HUDEP-2 (cell line): ENCODE data around the gene GRIN1.

Experiments used
- DNase-seq, 76 experiments: peaks; one replicate each; lab custom pipeline; 2025; ENCODE audit not compliant: unreplicated experiment in 76 of 76; lab: John Stamatoyannopoulos, UW

The GRIN1 gene

DNA sequence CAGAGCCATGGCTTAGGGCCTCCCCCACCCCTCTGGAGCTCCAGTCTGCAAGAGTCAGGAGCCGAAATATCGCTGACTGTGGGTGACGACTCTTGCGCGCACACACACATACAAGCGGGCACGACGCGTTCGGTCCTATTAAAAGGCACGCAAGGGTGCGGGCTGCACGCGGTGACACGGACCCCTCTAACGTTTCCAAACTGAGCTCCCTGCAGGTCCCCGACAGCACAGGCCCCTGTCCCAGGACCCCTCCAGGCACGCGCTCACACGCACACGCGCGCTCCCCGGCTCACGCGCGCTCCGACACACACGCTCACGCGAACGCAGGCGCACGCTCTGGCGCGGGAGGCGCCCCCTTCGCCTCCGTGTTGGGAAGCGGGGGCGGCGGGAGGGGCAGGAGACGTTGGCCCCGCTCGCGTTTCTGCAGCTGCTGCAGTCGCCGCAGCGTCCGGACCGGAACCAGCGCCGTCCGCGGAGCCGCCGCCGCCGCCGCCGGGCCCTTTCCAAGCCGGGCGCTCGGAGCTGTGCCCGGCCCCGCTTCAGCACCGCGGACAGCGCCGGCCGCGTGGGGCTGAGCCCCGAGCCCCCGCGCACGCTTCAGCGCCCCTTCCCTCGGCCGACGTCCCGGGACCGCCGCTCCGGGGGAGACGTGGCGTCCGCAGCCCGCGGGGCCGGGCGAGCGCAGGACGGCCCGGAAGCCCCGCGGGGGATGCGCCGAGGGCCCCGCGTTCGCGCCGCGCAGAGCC, at the start of gene GRIN1:
TSS of gene GRIN1 (plus strand) at position 433 of the 746 bp plus-strand sequence. CDS start 333 bp downstream, outside the sequence.
- DNase-seq = peak in 4 of 76 experiments; percentile 14 to 46 (median 28)

DNA sequence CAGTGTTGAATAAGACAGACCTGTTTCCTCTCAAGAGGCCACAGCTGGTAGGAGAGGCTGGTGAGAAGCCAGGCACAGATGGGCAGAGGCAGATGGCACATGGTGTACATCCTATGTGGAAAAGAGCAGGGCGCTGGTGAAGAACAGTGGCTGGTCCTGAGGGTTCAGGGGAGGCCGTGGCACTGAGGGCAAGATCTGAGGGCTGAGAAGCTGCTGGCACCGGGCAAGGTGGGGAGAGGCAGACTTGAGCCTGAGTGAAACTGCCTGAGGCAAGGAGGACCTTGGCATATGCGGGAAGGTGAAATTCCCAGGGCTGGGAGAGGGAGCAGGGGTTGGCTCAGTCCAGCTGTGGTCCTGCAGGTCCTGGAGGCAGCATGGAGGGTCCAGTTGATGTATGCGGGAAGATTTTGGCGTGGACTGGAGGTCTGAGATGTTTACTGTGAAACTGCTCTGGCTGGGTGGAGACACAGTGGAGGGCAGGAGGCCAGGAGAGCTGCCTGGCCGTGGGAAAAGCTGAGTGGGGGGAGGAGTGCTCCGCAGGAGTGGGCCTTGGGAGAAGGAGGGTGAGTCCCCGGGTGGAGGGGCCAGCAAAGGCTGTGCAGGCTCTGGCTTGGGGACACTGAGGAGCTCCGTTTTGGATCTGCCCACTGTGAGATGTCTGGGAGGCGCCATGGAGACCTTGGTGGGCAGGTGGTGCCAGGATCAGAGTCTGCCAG, 49.6 kb upstream of the GRIN1 start:
- DNase-seq = no peak

DNA sequence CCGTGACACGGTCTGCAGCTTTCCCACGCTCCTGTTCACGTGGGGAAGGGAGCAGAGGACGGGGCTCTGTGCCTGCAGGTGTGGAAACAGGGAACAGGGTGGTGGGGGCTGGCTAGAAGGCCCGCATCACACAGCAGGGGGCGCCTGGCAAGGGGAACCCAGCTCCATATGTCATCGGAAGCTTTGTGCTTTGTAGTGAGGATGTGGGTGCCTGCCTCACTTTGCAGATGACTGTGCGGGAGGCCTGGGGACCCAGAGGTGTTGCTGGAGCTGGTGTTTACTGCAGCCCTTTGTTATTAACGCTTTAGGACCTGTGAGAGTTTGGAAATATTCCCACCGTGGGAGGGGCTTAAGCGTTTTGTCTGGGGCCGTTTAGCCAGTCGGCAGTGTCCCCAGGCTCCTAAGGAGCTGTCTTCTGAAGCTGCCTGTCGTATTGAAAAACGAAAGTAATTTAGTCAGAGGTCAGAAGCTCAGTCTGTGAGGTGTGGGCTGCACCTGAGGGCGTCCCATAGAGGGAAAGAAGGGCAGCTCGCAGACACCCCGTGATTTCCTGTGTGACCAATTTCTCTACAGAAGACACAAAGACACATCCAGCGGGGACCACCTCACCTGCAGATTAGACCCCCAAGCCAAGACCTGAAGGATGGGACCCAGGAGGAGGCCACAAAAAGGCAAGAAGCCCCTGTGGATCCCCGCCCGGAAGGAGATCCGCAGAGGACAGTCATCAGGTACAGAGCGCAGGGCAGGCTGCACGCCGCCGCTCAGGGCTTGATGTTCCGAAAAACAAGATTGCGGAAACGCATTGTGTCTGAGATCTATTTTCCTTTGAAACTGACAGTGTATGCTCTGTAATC, 43.1 kb upstream of the GRIN1 start:
- DNase-seq = no peak

DNA sequence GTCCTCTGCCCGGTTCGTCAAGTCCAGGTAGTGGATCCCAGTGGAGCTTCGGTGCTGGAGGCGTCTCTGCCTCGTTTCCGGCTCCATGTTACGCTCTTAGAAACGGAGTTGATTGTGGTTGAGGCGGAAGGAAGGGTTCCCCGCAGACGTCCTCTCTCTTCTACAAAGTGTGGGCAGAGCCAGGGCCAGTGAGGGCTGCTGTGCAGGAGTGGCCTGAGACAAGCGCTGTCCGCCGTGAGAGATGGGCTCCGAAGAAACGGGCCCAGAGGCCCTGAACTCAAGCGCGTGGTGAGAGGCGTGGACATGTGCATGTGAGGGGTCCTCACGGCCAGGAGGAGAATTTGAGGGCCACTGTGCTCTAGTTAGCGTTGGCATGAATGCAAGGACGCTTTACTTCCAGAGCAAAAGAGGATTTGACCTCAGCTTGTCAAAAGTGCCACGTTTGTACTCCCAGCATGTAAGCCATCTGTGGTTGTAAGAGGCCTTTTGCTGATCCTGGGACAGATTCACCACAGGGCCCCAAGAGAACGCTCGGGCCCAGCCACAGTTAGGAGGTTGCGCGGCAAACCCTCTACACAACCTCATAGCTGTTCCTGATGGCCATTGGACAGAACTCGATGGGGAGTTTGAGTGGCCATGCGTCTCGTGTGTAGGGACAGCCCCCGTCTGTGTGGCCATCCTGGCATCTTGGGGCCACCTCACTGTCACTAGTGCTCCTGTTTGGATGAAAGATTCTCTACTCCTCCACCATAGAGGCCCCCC, 42.0 kb upstream of the GRIN1 start:
- DNase-seq = no peak

DNA sequence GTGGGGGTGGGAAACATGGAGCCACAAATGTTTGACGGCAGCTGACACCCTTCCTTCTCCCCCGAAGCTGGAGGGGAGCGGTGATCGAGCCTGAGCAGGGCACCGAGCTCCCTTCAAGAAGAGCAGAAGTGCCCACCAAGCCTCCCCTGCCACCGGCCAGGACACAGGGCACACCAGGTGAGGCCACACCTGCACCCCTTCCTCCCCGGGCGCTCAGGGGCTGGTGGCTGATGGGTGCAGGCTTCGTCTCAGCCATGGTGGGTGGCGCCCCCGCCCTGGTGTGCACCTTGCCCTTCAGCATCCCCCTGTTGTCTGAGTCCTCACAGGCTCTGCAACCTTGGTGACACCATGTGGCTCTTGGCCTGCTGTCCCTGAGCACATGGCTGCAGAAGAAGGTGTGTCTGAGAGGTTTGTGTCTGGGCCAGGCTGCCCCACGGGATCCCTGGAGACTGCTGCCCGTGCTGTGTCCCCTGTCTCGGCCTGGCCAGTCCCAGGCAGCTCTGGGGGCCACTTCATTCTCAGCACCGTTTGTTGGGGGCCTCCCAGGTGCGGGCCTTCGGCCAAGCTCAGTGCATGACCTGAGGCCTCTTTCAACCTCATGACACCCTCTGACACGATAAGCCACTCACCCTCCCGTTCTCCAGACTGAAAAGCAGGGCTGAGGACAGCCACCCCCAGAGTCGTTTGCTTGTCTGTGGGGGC, 41.0 kb upstream of the GRIN1 start:
- DNase-seq = no peak

DNA sequence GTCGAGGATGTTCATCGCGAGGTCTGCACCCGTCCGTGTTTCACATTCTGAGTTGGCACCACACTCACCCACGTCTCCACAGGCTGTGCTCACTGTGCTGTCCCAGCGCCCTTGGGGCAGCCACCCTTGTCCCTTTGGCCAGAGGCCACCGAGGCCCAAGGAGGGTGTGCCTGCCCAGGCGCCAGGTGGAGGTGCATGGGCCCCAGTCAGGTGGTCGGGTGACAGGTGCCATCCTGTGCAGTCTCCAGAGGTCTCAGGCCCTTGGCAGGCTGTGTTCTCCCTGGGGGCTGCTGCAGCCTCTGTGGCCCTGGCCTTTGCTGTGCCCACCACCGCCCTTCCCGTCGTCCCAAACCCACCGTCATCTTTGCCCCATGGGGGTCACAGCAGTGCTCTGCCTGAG, 39.7 kb upstream of the GRIN1 start:
- DNase-seq = no peak

DNA sequence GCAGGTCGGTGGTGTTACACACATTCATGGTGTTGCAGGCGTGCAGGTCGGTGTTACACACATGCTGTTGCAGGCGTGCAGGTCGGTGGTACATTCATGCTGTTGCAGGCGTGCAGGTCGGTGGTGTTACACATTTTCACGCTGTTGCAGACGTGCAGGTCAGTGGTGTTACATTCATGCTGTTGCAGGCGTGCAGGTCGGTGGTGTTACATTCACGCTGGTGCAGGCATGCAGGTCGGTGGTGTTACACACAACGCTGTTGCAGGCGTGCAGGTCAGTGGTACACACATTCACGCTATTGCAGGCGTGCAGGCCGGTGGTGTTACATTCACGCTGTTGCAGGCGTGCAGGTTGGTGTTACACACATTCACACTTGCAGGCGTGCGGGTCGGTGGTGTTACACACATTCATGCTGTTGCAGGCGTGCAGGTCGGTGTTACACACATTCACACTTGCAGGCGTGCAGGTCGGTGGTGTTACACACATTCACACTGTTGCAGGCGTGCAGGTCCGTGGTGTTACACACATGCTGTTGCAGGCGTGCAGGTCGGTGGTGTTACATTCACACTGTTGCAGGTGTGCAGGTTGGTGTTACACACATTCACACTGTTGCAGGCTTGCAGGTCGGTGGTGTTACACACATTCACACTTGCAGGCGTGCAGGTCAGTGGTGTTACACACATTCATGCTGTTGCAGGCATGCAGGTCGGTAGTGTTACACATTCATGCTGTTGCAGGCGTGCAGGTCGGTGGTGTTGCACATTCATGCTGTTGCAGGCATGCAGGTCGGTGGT, 35.6 kb upstream of the GRIN1 start:
- no peak for DNase-seq

DNA sequence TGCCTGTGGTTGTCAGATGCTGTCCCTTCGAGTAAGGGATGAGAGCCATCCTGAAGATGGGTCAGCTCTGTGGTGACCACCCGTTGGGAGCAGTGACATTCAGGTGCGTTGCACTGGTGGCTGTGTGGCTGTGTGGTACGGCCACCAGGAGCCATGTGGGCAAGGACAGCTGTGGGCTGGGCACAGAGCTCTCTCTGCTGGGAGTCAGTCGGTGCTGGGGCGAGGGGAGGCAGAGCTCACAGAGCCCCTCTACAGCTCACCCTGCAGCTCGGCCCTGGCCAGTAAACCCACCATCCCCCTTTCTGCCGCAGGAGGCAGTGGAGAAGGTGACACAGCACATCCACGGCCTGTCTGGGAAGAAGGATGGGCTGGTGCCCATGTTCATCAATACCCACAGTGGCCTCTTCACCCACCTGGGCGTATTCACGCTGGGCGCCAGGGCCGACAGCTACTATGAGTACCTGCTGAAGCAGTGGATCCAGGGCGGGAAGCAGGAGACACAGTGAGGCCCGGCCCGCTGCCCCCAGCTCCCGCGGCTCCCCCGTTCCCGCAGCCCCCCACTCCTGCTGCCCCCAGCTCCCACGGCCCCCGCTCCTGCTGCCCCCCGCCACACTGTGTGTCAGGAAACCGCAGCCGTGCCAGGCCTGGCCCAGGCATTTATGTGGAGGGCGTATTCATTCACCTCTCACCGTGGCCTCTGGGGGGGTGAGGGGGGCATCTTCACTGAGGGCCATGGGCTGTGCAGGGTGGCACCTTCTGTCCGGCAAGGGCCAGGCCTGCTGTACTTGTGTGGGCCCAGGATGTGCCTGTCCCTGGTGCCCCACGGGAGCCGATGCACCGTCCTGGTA, 32.9 kb upstream of the GRIN1 start:
- DNase-seq = no peak

DNA sequence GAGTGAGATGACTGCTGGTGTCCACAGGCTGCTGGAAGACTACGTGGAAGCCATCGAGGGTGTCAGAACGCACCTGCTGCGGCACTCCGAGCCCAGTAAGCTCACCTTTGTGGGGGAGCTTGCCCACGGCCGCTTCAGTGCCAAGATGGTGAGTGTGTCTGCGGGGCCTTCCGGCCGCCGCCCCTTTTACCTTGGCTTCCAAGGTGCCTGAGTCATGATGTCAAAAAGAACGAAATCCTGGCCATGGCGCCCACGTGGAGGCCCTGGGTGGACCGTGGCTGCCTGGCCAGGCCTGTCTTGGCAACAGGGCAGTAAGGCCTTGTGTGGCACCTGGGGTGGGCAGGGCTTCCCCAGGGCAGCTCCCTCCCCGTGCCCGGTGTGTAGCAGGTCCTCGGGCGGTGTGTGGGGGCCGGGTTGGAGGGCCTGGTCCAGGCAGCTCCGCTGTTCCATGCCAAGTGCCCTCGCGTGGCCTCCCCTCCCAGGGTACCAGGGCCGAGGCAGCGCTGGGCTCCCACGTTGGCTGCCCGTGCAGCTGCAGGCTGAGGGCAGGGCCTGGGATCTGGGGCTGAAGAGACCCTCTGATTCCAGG, 32.2 kb upstream of the GRIN1 start:
- no peak for DNase-seq

DNA sequence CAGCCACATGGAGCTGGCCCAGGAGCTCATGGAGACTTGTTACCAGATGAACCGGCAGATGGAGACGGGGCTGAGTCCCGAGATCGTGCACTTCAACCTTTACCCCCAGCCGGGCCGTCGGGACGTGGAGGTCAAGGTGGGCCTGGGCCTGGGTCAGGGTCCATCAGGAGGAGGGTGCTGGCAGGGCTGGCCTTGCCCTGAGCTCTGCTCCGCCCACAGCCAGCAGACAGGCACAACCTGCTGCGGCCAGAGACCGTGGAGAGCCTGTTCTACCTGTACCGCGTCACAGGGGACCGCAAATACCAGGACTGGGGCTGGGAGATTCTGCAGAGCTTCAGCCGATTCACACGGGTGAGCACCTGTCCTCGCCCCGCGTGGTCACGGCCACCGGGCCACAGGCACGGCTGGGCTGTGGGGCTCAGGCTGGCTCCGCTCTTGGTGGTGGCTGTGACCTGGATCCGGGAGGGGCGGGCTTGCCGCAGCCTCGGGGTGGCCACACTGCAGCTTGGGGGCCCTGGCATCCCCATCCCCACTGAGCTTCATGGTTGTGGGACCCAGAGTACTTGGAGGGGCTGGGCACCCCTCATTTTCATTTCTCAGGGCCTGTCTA, 31.5 kb upstream of the GRIN1 start:
- DNase-seq = no peak

DNA sequence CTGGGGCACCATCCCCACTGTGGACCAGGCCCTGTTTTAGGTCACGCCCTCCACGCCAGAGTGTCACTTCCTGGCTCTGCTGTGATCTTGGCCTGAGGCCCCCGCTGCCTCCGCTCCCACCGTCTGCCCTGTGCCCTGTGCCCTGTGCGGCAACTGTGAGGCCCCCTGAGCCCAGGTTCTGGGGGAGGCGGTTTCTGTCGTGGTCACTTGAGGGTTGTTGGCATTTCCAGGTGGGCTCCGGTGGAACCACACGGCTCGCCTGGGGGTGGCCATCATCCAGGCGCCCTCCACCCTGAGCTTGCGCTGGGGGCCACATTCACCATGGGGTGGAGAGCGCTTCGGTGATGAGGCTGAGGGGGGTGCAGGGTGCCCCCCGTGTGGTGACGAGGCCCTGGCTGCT, 31.0 kb upstream of the GRIN1 start:
- no peak for DNase-seq

DNA sequence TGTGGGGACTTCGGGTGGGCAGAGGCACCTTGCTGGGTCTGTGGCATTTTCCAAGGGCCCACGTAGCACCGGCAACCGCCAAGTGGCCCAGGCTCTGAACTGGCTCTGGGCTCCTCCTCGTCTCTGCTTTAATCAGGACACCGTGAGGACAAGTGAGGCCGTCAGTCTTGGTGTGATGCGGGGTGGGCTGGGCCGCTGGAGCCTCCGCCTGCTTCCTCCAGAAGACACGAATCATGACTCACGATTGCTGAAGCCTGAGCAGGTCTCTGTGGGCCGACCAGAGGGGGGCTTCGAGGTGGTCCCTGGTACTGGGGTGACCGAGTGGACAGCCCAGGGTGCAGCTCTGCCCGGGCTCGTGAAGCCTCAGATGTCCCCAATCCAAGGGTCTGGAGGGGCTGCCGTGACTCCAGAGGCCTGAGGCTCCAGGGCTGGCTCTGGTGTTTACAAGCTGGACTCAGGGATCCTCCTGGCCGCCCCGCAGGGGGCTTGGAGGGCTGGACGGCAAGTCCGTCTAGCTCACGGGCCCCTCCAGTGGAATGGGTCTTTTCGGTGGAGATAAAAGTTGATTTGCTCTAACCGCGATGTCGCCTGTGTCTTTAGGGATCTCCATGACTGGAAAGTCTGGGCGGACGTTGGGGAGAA, 30.2 kb upstream of the GRIN1 start:
- DNase-seq = no peak

DNA sequence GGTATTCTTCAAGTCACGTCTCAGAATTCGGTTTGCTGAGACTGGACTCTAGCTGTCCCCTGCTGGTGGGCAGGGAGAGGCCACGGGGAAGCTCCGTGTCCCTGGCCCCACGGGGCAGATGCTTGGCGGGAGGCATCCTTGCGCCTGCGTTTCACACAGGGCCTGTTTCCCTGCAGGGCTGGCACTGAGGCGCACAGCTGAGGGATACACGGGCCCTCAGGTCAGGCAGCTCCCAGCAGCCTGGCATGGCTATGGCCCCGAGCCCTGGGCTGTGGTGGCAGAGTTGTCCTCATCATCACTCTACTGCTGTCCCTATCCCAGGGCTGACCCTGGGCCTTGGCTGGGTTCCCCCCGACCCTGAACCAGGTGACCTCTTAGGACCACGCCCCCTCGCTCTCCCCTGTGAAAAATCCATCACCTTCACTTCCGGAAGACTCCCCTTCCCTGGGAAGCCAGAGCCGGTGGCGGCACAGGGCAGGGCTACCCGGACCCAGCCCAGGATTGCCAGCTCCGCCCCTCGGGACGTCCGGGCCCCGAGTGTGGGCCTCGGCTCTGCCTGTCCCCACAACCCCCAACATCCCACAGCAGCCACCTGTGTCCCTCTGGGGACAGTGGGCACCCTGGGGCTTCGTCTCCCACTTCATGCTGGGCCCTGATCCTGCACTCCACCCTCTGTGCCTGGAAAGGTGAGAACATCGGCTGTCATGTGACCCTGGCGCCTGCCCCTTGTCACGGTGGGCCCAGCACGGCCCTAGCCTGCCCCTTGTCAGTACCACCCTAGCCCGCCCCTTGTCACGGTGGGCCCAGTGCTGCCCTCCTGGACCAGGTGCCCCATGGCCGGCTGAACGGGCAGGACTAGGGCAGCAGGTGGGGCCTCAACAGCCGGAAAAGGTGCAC, 29.5 kb upstream of the GRIN1 start:
- no peak for DNase-seq

DNA sequence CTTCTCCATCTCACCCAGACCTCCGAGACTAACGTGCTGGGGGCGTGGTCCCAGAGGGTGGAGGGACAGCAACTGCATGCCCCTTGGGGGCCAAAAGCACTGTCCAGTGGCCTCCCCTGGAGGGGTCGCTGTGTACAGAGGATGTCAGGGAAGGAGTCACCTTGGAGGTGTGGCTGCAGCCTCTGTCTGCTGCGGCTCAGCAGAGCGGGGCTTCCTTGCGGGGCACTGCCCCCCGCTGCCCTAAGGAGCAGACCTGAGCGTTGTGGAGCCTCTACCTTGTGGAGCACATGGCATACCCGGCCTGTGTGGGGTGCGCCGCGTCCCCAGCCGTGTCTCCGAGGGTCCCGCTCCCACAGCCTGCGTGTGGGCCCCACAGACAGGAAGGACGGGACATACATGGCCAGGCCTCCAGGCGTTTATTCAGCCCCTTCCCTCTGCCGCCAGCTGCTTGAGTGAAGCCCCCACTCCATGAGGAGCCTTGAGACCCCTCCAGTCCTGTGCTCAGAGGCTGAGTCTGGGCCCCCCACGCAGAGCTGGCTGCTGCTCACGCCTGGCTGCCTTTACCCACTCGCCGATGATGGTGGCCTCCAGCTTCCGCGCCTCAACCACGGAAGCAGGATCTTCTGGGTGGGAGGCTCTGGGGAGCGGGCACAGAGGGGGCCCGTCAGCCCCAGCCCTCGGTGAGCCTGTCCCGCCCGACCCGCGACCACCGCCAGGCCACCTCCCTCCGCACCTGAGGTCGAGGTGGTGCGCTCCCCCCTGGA, 28.6 kb upstream of the GRIN1 start:
- no peak for DNase-seq
